ENCODE data around the gene ADCY4.

DNA sequence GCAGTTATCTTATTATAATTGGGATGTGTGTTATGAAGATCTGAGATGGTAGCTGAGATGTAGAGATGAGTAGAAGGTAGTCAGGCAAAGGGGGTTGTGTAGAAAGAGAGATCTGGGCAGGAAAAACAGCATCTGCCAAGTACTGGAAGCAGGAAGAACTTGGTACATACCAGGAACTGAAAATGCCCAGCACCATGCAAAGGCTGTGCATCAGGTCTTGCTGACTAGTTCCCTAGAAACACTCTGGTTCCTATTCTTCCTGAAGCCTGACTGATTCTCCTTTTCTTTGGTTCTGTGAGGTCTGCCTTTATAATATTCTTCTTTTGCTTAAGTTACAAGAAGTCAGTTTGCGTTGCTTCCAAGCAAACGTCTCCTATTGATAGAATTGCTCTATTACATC is 26.5 kb upstream of the ADCY4 start:
- TF ChIP-seq SP1 (IDR thresholded peaks at IDR 0.05) (no peak), CTBP1 (IDR thresholded peaks at IDR 0.05; ENCODE audit: borderline replicate concordance) (no peak), NFRKB (IDR thresholded peaks at IDR 0.05) (no peak), TARDBP (IDR thresholded peaks at IDR 0.05) (no peak), FOXM1 (IDR thresholded peaks at IDR 0.05; ENCODE audit: borderline replicate concordance) (no peak)
- TF ChIP-seq, protein P1, sequence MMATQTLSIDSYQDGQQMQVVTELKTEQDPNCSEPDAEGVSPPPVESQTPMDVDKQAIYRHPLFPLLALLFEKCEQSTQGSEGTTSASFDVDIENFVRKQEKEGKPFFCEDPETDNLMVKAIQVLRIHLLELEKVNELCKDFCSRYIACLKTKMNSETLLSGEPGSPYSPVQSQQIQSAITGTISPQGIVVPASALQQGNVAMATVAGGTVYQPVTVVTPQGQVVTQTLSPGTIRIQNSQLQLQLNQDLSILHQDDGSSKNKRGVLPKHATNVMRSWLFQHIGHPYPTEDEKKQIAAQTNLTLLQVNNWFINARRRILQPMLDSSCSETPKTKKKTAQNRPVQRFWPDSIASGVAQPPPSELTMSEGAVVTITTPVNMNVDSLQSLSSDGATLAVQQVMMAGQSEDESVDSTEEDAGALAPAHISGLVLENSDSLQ (IDR thresholded peaks at IDR 0.05): no peak

Data from HEK293T (cell line).